ENCODE measurements around the gene STAC3. TPM values are rescaled to one million over a fixed set of nuclear protein-coding genes. Genes with fewer than 3 reads are reported as not detected.
"Not testable (repeated sequence)": the region's sequence is repeated elsewhere in the genome, so short reads cannot be mapped to it uniquely, and the experiment has no call there.

Gene STAC3
- total and polyA plus RNA-seq, 2 of the 8 experiments (the other 6 are each of a cell fraction or from before 2014, with no cell fraction given), result 0.70 to 1.3 TPM

DNA sequence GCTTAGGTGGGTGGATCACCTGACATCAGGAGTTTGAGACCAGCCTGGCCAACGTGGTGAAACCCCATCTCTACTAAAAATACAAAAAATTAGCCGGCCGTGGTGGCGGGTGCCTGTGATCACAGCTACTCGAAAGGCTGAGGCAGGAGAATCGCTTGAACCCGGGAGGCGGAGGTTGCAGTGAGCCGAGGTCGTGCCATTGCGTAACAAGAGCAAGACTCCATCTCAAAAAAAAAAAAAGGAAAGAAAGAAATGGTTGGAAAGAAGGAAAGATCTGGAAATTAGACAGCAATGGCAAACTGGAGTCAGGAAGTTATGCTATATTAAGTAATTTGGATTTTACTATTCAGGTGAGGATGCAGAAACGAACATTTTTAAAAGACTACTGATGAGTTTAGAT lies 31.1 kb upstream of the STAC3 start:
- not testable (repeated sequence) for H2BK5ac ChIP-seq (ENCODE audit: low read depth, low read length); H3K14ac ChIP-seq (ENCODE audit: insufficient read length); H3K36me3 ChIP-seq (ENCODE audit: control insufficient read depth in 2 of 4, insufficient read depth in 4 of 4, low read length in 3 of 4); H3K9me3 ChIP-seq (ENCODE audit: insufficient read depth in 2 of 2, low read depth in 1 of 2, low read length in 1 of 2); H4K8ac ChIP-seq (ENCODE audit: extremely low read depth, insufficient read depth, low read length); H2BK20ac ChIP-seq (ENCODE audit: low read length); H3K4ac ChIP-seq (replicated peaks; ENCODE audit: insufficient read length, low read depth, low read length); H2AFZ ChIP-seq (ENCODE audit: low read length); H4K91ac ChIP-seq (replicated peaks; ENCODE audit: insufficient read length, low read length); H3K56ac ChIP-seq (replicated peaks; ENCODE audit: insufficient read length, low read depth, low read length); H3K4me3 ChIP-seq (ENCODE audit: extremely low read depth in 1 of 4, insufficient read depth in 2 of 4, low read depth in 3 of 4, low read length in 4 of 4); H4K5ac ChIP-seq (ENCODE audit: insufficient read length, low read depth, low read length); H3K79me2 ChIP-seq (ENCODE audit: control insufficient read depth in 1 of 2, insufficient read depth in 2 of 2, low read length in 2 of 2); H2BK12ac ChIP-seq (ENCODE audit: low read depth, low read length); FAIRE-seq; H3K18ac ChIP-seq (ENCODE audit: extremely low read depth, low read length); H3K9ac ChIP-seq (replicated peaks in 1 of 4; ENCODE audit: extremely low read depth in 1 of 4, low read depth in 3 of 4, low read length in 3 of 4); H3K23me2 ChIP-seq (ENCODE audit: low read depth, low read length); H2BK15ac ChIP-seq (ENCODE audit: low read length); H4K20me1 ChIP-seq (replicated peaks in 1 of 2; ENCODE audit: control insufficient read depth in 1 of 2, insufficient read depth in 2 of 2, low read length in 2 of 2); H3K23ac ChIP-seq (ENCODE audit: insufficient read length); H3K79me1 ChIP-seq (ENCODE audit: low read depth, low read length); H2BK120ac ChIP-seq (replicated peaks; ENCODE audit: low read depth, low read length); DNase-seq (ENCODE audit: low read depth in 1 of 2, low spot score in 2 of 2); H3K4me1 ChIP-seq (replicated peaks in 1 of 4; ENCODE audit: control insufficient read depth in 3 of 4, insufficient read depth in 4 of 4, low read length in 3 of 4); H3K4me2 ChIP-seq (ENCODE audit: insufficient read depth in 1 of 2, low read depth in 2 of 2, low read length in 2 of 2); H3K27me3 ChIP-seq (replicated peaks in 1 of 4; ENCODE audit: control insufficient read depth in 3 of 4, extremely low read depth in 1 of 4, insufficient read depth in 3 of 4, low read length in 3 of 4); H2AK5ac ChIP-seq (ENCODE audit: low read depth, low read length); H3K27ac ChIP-seq (ENCODE audit: low read depth, low read length)
- POLR2A ChIA-PET (ENCODE audit: partially characterized antibody), result interaction anchor here (0.7 to 1.6 kb wide), 4 partner anchors 21 to 173 kb away, joined by 3 to 5 read pairs (median 3); partner anchors contain the start of gene INHBE
- 0 out of 2 replicates have a peak, but pooled peaks have one; percentile 26 for TF ChIP-seq CEBPB (IDR thresholded peaks at IDR 0.05; ENCODE audit: low read depth, low read length)
- 93% methylated on average over 8 of the region's 12 CpGs; no CpG with 5 or more reads in 1 of the 2 experiments for WGBS, 2 experiments (ENCODE audit: extremely low coverage in 1 of 2, insufficient coverage in 1 of 2, insufficient read length in 1 of 2, insufficient replicate concordance in 2 of 2, low coverage in 1 of 2, low lambda C conversion rate in 2 of 2, missing lambda C conversion rate in 1 of 2)
- CTCF ChIA-PET (ENCODE audit: partially characterized antibody), result interaction anchor here (1.5 to 2.2 kb wide), 2 partner anchors 26 to 170 kb away, joined by 5 read pairs; no protein-coding TSS in a partner anchor
